CD14-positive monocyte (primary cell): ENCODE results near the gene MAST2. TPM values are rescaled to one million over a fixed set of nuclear protein-coding genes. Genes with fewer than 3 reads are reported as not detected.
"Not testable (repeated sequence)": the region's sequence is repeated elsewhere in the genome, so short reads cannot be mapped to it uniquely, and the experiment has no call there.

Experiments used
- DNase-seq, 3 donors: peaks; one replicate each; pipeline ENCODE4 v3.0.0-alpha.2; 2011 to 2022
- H2AFZ ChIP-seq: 2 replicates; pipeline ENCODE4 v1.6.0; 2012; ENCODE audit warnings: mild to moderate bottlenecking, low read depth, low read length, inconsistent platforms; ENCODE audit not compliant: insufficient read depth, poor library complexity, severe bottlenecking
- H3K27ac ChIP-seq, 2 donors: 1 replicate in 1 of 2; 2 replicates in 1 of 2; pipeline ENCODE4 v1.5.1; 2012 to 2013; ENCODE audit warnings: low read length in 2 of 2, control low read depth in 1 of 2, inconsistent platforms in 1 of 2, low read depth in 1 of 2, mild to moderate bottlenecking in 1 of 2
- H3K27me3 ChIP-seq, 2 donors: one replicate each; pipeline versions ENCODE4 v1.6.0 to v1.6.1; 2011 to 2013; ENCODE audit warnings: low read length in 2 of 2; ENCODE audit not compliant: control insufficient read depth in 2 of 2, insufficient read depth in 2 of 2
- H3K36me3 ChIP-seq, 2 donors: replicated peaks in 1 of 2; 1 replicate in 1 of 2; 2 replicates in 1 of 2; pipeline versions ENCODE4 v1.5.1 to v1.6.1; 2012 to 2013; ENCODE audit warnings: low read length in 2 of 2, control low read depth in 1 of 2, inconsistent platforms in 1 of 2, mild to moderate bottlenecking in 1 of 2; ENCODE audit not compliant: insufficient read depth in 2 of 2, control insufficient read depth in 1 of 2
- H3K4me1 ChIP-seq, 2 donors: 1 replicate in 1 of 2; 2 replicates in 1 of 2; pipeline versions ENCODE4 v1.5.1 to v1.6.1; 2012 to 2013; ENCODE audit warnings: low read length in 2 of 2, control low read depth in 1 of 2, inconsistent platforms in 1 of 2, mild to moderate bottlenecking in 1 of 2, moderate library complexity in 1 of 2; ENCODE audit not compliant: insufficient read depth in 2 of 2, control insufficient read depth in 1 of 2
- H3K4me2 ChIP-seq: replicated peaks from 2 replicates; pipeline ENCODE3; 2012; ENCODE audit warnings: low read length, moderate library complexity, mild to moderate bottlenecking; ENCODE audit not compliant: poor library complexity, severe bottlenecking; ENCODE audit errors: extremely low read depth
- H3K4me3 ChIP-seq, 3 experiments: fragments of 200-600 bp in 1 of 3; sonication (generic) in 1 of 3; replicated peaks in 1 of 3; 1 replicate in 2 of 3; 2 replicates in 1 of 3; pipeline ENCODE4 v1.5.1; 2011 to 2013; ENCODE audit warnings: low read length in 3 of 3, mild to moderate bottlenecking in 3 of 3, control low read depth in 2 of 3, low read depth in 2 of 3, inconsistent platforms in 1 of 3, moderate library complexity in 1 of 3
- H3K79me2 ChIP-seq: 2 replicates; pipeline ENCODE4 v1.6.0; 2012; ENCODE audit warnings: mild to moderate bottlenecking, control low read depth, inconsistent platforms, low read length, moderate library complexity; ENCODE audit not compliant: insufficient read depth
- H3K9ac ChIP-seq: 2 replicates; pipeline ENCODE4 v1.6.0; 2017; ENCODE audit warnings: low read length, mild to moderate bottlenecking; ENCODE audit not compliant: insufficient read depth, poor library complexity, severe bottlenecking
- H3K9me3 ChIP-seq, 2 donors: replicated peaks in 1 of 2; 1 replicate in 1 of 2; 2 replicates in 1 of 2; pipeline versions ENCODE4 v1.5.1 to v1.6.1; 2012 to 2013; ENCODE audit warnings: low read length in 2 of 2, control low read depth in 1 of 2; ENCODE audit not compliant: control insufficient read depth in 1 of 2, insufficient read depth in 1 of 2
- H4K20me1 ChIP-seq: 2 replicates; pipeline ENCODE4 v1.6.0; 2012; ENCODE audit warnings: mild to moderate bottlenecking, low read length, control low read depth, moderate library complexity; ENCODE audit not compliant: insufficient read depth
- H3K27ac Mint-ChIP-seq, 7 donors: one replicate each; pipeline ENCODE4 v1.8.0; 2020; ENCODE audit warnings: mild to moderate bottlenecking in 7 of 7, mixed read lengths in 7 of 7, moderate library complexity in 6 of 7, inconsistent platforms in 2 of 7
- H3K27me3 Mint-ChIP-seq, 3 donors: one replicate each; pipeline ENCODE4 v1.8.0; 2021 to 2022; ENCODE audit warnings: low read depth in 3 of 3, mild to moderate bottlenecking in 3 of 3, mixed read lengths in 3 of 3, moderate library complexity in 3 of 3, inconsistent platforms in 1 of 3
- H3K36me3 Mint-ChIP-seq, 2 donors: one replicate each; pipeline ENCODE4 v1.8.0; 2020; ENCODE audit warnings: mixed read lengths in 2 of 2, inconsistent platforms in 1 of 2, mild to moderate bottlenecking in 1 of 2
- H3K4me1 Mint-ChIP-seq: one replicate; pipeline ENCODE4 v1.8.0; 2020; ENCODE audit warnings: mild to moderate bottlenecking, mixed read lengths
- H3K4me3 Mint-ChIP-seq, 2 donors: one replicate each; pipeline ENCODE4 v1.8.0; 2020; ENCODE audit warnings: mild to moderate bottlenecking in 2 of 2, mixed read lengths in 2 of 2, moderate library complexity in 1 of 2
- H3K9me3 Mint-ChIP-seq, 7 donors: one replicate each; pipeline ENCODE4 v1.8.0; 2020 to 2022; ENCODE audit warnings: mixed read lengths in 7 of 7, mild to moderate bottlenecking in 6 of 7, moderate library complexity in 6 of 7, inconsistent platforms in 2 of 7
- CTCF ChIP-seq: fragments of 200-600 bp; IDR thresholded peaks from one replicate; pipeline ENCODE4 v1.8.0; 2022; ENCODE audit warnings: antibody characterized with exemption, mild to moderate bottlenecking
- WGBS: methylation state at CpG from one replicate; pipeline ENCODE4 v1.1.5; 2013; ENCODE audit warnings: missing lambda C conversion rate; ENCODE audit not compliant: insufficient coverage; 5-methylcytosine and 5-hydroxymethylcytosine counted together
- intact Hi-C, 2 donors: fragments of 100-400 bp; cut with micrococcal nuclease; formaldehyde crosslinking; loops; one replicate each; pipeline versions ENCODE4 v1.15.0 to v1.15.1; 2023
- polyA plus RNA-seq, 3 donors: library from polyadenylated mRNA; depleted of rRNA in 1 of 3; unstranded in 2 of 3; stranded (reverse) in 1 of 3; fragments of 300-500 nt in 2 of 3; fragments of >200 nt in 1 of 3; fragmentation: Illumina TruSeq in 2 of 3; gene quantifications; 1 replicate in 2 of 3; 2 replicates in 1 of 3; pipeline ENCODE4 v1.2.3, GENCODE V29; 2012 to 2021

The MAST2 gene
- polyA plus RNA-seq, 3 donors: 1.0 to 7.2 (median 2.5) TPM

GRCh38 chr1:45844000-45844399, 40.6 kb downstream of the MAST2 start:
- H3K79me2 ChIP-seq, H3K36me3 ChIP-seq, DNase-seq, H3K4me1 ChIP-seq, H3K4me3 ChIP-seq, H3K9ac ChIP-seq, H3K9me3 ChIP-seq, H2AFZ ChIP-seq, H3K27ac ChIP-seq, H3K27me3 ChIP-seq, H3K9me3 Mint-ChIP-seq, H3K27me3 Mint-ChIP-seq, H4K20me1 ChIP-seq, H3K27ac Mint-ChIP-seq, intact Hi-C loops, H3K4me3 Mint-ChIP-seq, H3K4me1 Mint-ChIP-seq, H3K4me2 ChIP-seq: not testable (repeated sequence)
- WGBS: 100% methylated on average over 1 of the region's 4 CpGs
- peaks cover 9 to 18% of the 10 kb centered on the region in 2 donors for H3K36me3 Mint-ChIP-seq
- TF ChIP-seq CTCF: peak; percentile 6

- no peaks in the 10 kb centered on the region for H3K79me2 ChIP-seq
- no peak for TF ChIP-seq CTCF
- no peaks in the 10 kb centered on the region for H3K4me1 ChIP-seq
- no peak overlapping the region for H3K9ac ChIP-seq
- H3K9me3 Mint-ChIP-seq: peaks cover 11 to 20% (median 13%) of the 10 kb centered on the region in 7 donors
- H3K4me1 Mint-ChIP-seq: peaks cover 10% of the 10 kb centered on the region
- H3K27ac ChIP-seq: no peak overlapping the region
- no peaks in the 10 kb centered on the region for H3K9me3 ChIP-seq
- H3K27me3 ChIP-seq: no peaks in the 10 kb centered on the region
- no peaks in the 10 kb centered on the region for H3K36me3 ChIP-seq
- intact Hi-C loops: no loop called here
- no peak overlapping the region for H2AFZ ChIP-seq
- H3K4me3 Mint-ChIP-seq: no peak overlapping the region
- no peak for DNase-seq
- no peak overlapping the region for H3K27ac Mint-ChIP-seq
- H3K36me3 Mint-ChIP-seq: peaks cover 5 to 20% of the 10 kb centered on the region in 2 donors
- WGBS: no CpG with 5 or more reads among the region's 3 CpGs
- peaks cover 0 to 2% (median 1%) of the 10 kb centered on the region in 3 donors for H3K27me3 Mint-ChIP-seq
- H3K4me2 ChIP-seq: no peak overlapping the region
- no peaks in the 10 kb centered on the region for H4K20me1 ChIP-seq
- no peak overlapping the region for H3K4me3 ChIP-seq
These were observed 43.5 kb downstream of the MAST2 start for GRCh38 chr1:45846931-45847330.
